Measurements from ENCODE around the gene TMEM263. TPM values are rescaled to one million over a fixed set of nuclear protein-coding genes. Genes with fewer than 3 reads are reported as not detected.

TMEM263 gene
- total and polyA plus RNA-seq, 2 of the 8 experiments (the other 6 are each of a cell fraction or from before 2014, with no cell fraction given): 2.9 to 12.3 TPM

- no peak for TF ChIP-seq CHD7 (IDR thresholded peaks at IDR 0.05; ENCODE audit: insufficient replicate concordance, low read length)
Measured at GRCh38 chr12:106956048-106956578, 406 bp downstream of the TMEM263 start (continued).

All from H1 (cell line).